ENCODE measurements around the gene DDX27. TPM values are rescaled to one million over a fixed set of nuclear protein-coding genes. Genes with fewer than 3 reads are reported as not detected.

DDX27 gene
- total RNA-seq, 4 donors from 2014 or later = 19.8 to 35.7 (median 30.8) TPM

GRCh38 chr20:49285233-49285668 is 66.0 kb downstream of the DDX27 start:
- Histone ChIP-seq H3K27me3 (no peaks in the 10 kb centered on the region), H3K9me3 (peaks cover 0 to 75% (median 46%) of the 10 kb centered on the region in 3 donors), H3K27ac (no peak overlapping the region), H3K4me3 (no peak overlapping the region), H3K4me1 (peaks cover 0 to 80% (median 45%) of the 10 kb centered on the region in 3 donors), H3K36me3 (peaks cover 85 to 100% (median 93%) of the 10 kb centered on the region in 3 donors)
- WGBS, 2 donors = 68 to 77% methylated on average over 1 of the region's 1 CpG
- no peak for TF ChIP-seq POLR2A (IDR thresholded peaks at IDR 0.05)
- no peak for DNase-seq
- intact Hi-C loops (cut with DNase I) = no loop called here

GRCh38 chr20:49285813-49286494 is 66.7 kb downstream of the DDX27 start:
- H3K27me3 ChIP-seq = no peaks in the 10 kb centered on the region
- peaks cover 78 to 100% (median 91%) of the 10 kb centered on the region in 3 donors for H3K36me3 ChIP-seq
- intact Hi-C loops (cut with DNase I) = no loop called here
- 79 to 84% methylated on average over 4 of the region's 4 CpGs for WGBS, 2 donors
- DNase-seq = no peak
- peaks cover 0 to 68% (median 39%) of the 10 kb centered on the region in 3 donors for H3K9me3 ChIP-seq
- no peak overlapping the region for H3K27ac ChIP-seq
- TF ChIP-seq POLR2A (IDR thresholded peaks at IDR 0.05) (no peak), CTCF (IDR thresholded peaks at IDR 0.05) (no peak)
- H3K4me1 ChIP-seq = peaks cover 0 to 73% (median 38%) of the 10 kb centered on the region in 3 donors
- H3K4me3 ChIP-seq = peak overlapping the region in 1 of 4 donors; percentile 18

- no peak for TF ChIP-seq CTCF (IDR thresholded peaks at IDR 0.05)
- TF ChIP-seq POLR2A (IDR thresholded peaks at IDR 0.05) = no peak
- no peaks in the 10 kb centered on the region for H3K27me3 ChIP-seq
- intact Hi-C loops (cut with DNase I) = no loop called here
- no peak for DNase-seq
- peaks cover 68 to 100% (median 86%) of the 10 kb centered on the region in 3 donors for H3K36me3 ChIP-seq
- H3K4me1 ChIP-seq = peaks cover 0 to 64% (median 34%) of the 10 kb centered on the region in 3 donors
- H3K9me3 ChIP-seq = peaks cover 0 to 58% (median 31%) of the 10 kb centered on the region in 3 donors
- peak overlapping the region in 1 of 4 donors; percentile 12 for H3K4me3 ChIP-seq
- 85 to 87% methylated on average over 12 to 14 of the region's 16 CpGs for WGBS, 2 donors
- peak overlapping the region in 2 of 4 donors; percentile 17 to 26 for H3K27ac ChIP-seq
Measured at GRCh38 chr20:49286689-49287551, 67.7 kb downstream of the DDX27 start.

GRCh38 chr20:49287555-49288249 is 68.5 kb downstream of the DDX27 start:
- peak overlapping the region in 1 of 4 donors; percentile 12 for H3K4me3 ChIP-seq
- intact Hi-C loops (cut with DNase I) = no loop called here
- peaks cover 0 to 50% (median 30%) of the 10 kb centered on the region in 3 donors for H3K9me3 ChIP-seq
- peaks cover 60 to 100% (median 78%) of the 10 kb centered on the region in 3 donors for H3K36me3 ChIP-seq
- peaks cover 0 to 56% (median 26%) of the 10 kb centered on the region in 3 donors for H3K4me1 ChIP-seq
- no peak for TF ChIP-seq CTCF (IDR thresholded peaks at IDR 0.05)
- no peak for TF ChIP-seq POLR2A (IDR thresholded peaks at IDR 0.05)
- no peaks in the 10 kb centered on the region for H3K27me3 ChIP-seq
- no peak for DNase-seq
- peak overlapping the region in 3 of 4 donors; percentile 6 to 53 (median 42) for H3K27ac ChIP-seq

GRCh38 chr20:49288250-49288751 is 69.1 kb downstream of the DDX27 start:
- TF ChIP-seq CTCF (IDR thresholded peaks at IDR 0.05) = no peak
- TF ChIP-seq POLR2A (IDR thresholded peaks at IDR 0.05) = no peak
- WGBS, 2 donors = 59 to 63% methylated on average over 2 of the region's 2 CpGs
- Histone ChIP-seq H3K4me3 (no peak overlapping the region), H3K9me3 (peaks cover 0 to 45% (median 30%) of the 10 kb centered on the region in 3 donors), H3K27ac (peak overlapping the region; percentile 28 to 53 (median 40)), H3K36me3 (peaks cover 55 to 98% (median 72%) of the 10 kb centered on the region in 3 donors), H3K27me3 (no peaks in the 10 kb centered on the region), H3K4me1 (peaks cover 0 to 50% (median 21%) of the 10 kb centered on the region in 3 donors)
- no peak for DNase-seq
- intact Hi-C loops (cut with DNase I) = no loop called here

Data from esophagus squamous epithelium (tissue), 5 donors.